ENCODE results near the gene PHACTR4. TPM values are rescaled to one million over a fixed set of nuclear protein-coding genes. Genes with fewer than 3 reads are reported as not detected.

Gene PHACTR4
- total and polyA plus RNA-seq, 2 of the 8 experiments (the other 6 are each of a cell fraction or from before 2014, with no cell fraction given): 23.7 to 57.8 TPM

GRCh38 chr1:28540651-28541050, 171.1 kb downstream of the PHACTR4 start:
- H3K9ac ChIP-seq (replicated peaks in 1 of 4; ENCODE audit: extremely low read depth in 1 of 4, low read depth in 3 of 4, low read length in 3 of 4): no peak overlapping the region
- 85% methylated on average over 7 of the region's 7 CpGs; no CpG with 5 or more reads in 1 of the 2 experiments for WGBS, 2 experiments (ENCODE audit: extremely low coverage in 1 of 2, insufficient coverage in 1 of 2, insufficient read length in 1 of 2, insufficient replicate concordance in 2 of 2, low coverage in 1 of 2, low lambda C conversion rate in 2 of 2, missing lambda C conversion rate in 1 of 2)

More at GRCh38 chr1:28540651-28541050, 171.1 kb downstream of the PHACTR4 start:
- DNase-seq (ENCODE audit: low read depth in 1 of 2, low spot score in 2 of 2) (no peak), FAIRE-seq (no peak)
- H2AK5ac ChIP-seq (ENCODE audit: low read depth, low read length): no peak overlapping the region
- no peak overlapping the region for H4K8ac ChIP-seq (ENCODE audit: extremely low read depth, insufficient read depth, low read length)
- H2BK12ac ChIP-seq (ENCODE audit: low read depth, low read length): no peak overlapping the region
- no peaks in the 10 kb centered on the region for H3K9me3 ChIP-seq (ENCODE audit: insufficient read depth in 2 of 2, low read depth in 1 of 2, low read length in 1 of 2)
- no peak overlapping the region for H3K23ac ChIP-seq (ENCODE audit: insufficient read length)
- H3K36me3 ChIP-seq (ENCODE audit: control insufficient read depth in 2 of 4, insufficient read depth in 4 of 4, low read length in 3 of 4): peaks cover 20 to 28% (median 27%) of the 10 kb centered on the region in 4 experiments
- H3K79me1 ChIP-seq (ENCODE audit: low read depth, low read length): no peaks in the 10 kb centered on the region
- H3K18ac ChIP-seq (ENCODE audit: extremely low read depth, low read length): no peak overlapping the region
- no peak overlapping the region for H2AFZ ChIP-seq (ENCODE audit: low read length)
- H2BK5ac ChIP-seq (ENCODE audit: low read depth, low read length): no peak overlapping the region
- TF ChIP-seq, protein P1, sequence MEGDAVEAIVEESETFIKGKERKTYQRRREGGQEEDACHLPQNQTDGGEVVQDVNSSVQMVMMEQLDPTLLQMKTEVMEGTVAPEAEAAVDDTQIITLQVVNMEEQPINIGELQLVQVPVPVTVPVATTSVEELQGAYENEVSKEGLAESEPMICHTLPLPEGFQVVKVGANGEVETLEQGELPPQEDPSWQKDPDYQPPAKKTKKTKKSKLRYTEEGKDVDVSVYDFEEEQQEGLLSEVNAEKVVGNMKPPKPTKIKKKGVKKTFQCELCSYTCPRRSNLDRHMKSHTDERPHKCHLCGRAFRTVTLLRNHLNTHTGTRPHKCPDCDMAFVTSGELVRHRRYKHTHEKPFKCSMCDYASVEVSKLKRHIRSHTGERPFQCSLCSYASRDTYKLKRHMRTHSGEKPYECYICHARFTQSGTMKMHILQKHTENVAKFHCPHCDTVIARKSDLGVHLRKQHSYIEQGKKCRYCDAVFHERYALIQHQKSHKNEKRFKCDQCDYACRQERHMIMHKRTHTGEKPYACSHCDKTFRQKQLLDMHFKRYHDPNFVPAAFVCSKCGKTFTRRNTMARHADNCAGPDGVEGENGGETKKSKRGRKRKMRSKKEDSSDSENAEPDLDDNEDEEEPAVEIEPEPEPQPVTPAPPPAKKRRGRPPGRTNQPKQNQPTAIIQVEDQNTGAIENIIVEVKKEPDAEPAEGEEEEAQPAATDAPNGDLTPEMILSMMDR (IDR thresholded peaks at IDR 0.05; ENCODE audit: control extremely low read depth in 1 of 3, insufficient read depth in 1 of 3, low read depth in 1 of 3, low read length in 3 of 3): peak; percentile 20 to 36 (median 30); a peak in 3 of 4 replicates
- TF ChIP-seq JUND (IDR thresholded peaks at IDR 0.05; ENCODE audit: low read length) (no peak), SUZ12 (IDR thresholded peaks at IDR 0.05; ENCODE audit: low read length) (no peak), KDM1A (IDR thresholded peaks at IDR 0.05; ENCODE audit: borderline replicate concordance, low read length) (no peak), ASH2L (IDR thresholded peaks at IDR 0.05; ENCODE audit: low read length) (no peak), GTF2F1 (IDR thresholded peaks at IDR 0.05; ENCODE audit: borderline replicate concordance, low read depth, low read length) (no peak), RAD21 (IDR thresholded peaks at IDR 0.05 in 1 of 2, conservative IDR thresholded peaks at IDR 0.05 in 1 of 2; ENCODE audit: low read depth in 2 of 2, low read length in 2 of 2) (peak in 1 of 2 experiments; percentile 23; a peak in 1 of 4 replicates)
- TF ChIP-seq, protein P2, sequence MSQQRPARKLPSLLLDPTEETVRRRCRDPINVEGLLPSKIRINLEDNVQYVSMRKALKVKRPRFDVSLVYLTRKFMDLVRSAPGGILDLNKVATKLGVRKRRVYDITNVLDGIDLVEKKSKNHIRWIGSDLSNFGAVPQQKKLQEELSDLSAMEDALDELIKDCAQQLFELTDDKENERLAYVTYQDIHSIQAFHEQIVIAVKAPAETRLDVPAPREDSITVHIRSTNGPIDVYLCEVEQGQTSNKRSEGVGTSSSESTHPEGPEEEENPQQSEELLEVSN (IDR thresholded peaks at IDR 0.05): peak; percentile 56; the same call in 1 of the 2 replicates
- no peak overlapping the region for H3K4ac ChIP-seq (replicated peaks; ENCODE audit: insufficient read length, low read depth, low read length)
- no peaks in the 10 kb centered on the region for H3K23me2 ChIP-seq (ENCODE audit: low read depth, low read length)
- H3K4me3 ChIP-seq (ENCODE audit: extremely low read depth in 1 of 4, insufficient read depth in 2 of 4, low read depth in 3 of 4, low read length in 4 of 4): no peak overlapping the region
- H3K4me2 ChIP-seq (ENCODE audit: insufficient read depth in 1 of 2, low read depth in 2 of 2, low read length in 2 of 2): no peak overlapping the region
- H4K20me1 ChIP-seq (replicated peaks in 1 of 2; ENCODE audit: control insufficient read depth in 1 of 2, insufficient read depth in 2 of 2, low read length in 2 of 2): no peaks in the 10 kb centered on the region
- ChIA-PET CTCF (ENCODE audit: partially characterized antibody) (interaction anchor here (0.7 to 2.1 kb wide), 6 partner anchors 10 to 64 kb away, joined by 3 to 8 read pairs (median 3); partner anchors contain the start of gene TRNAU1AP), POLR2A (ENCODE audit: partially characterized antibody) (interaction anchor here (0.6 to 9.6 kb wide), 14 partner anchors 10 to 144 kb away, joined by 3 to 118 read pairs (median 6); partner anchors contain the start of gene TRNAU1AP)
- H2BK20ac ChIP-seq (ENCODE audit: low read length): no peak overlapping the region
- no peak overlapping the region for H3K56ac ChIP-seq (replicated peaks; ENCODE audit: insufficient read length, low read depth, low read length)
- no peak overlapping the region for H3K27ac ChIP-seq (ENCODE audit: low read depth, low read length)
- no peak overlapping the region for H2BK120ac ChIP-seq (replicated peaks; ENCODE audit: low read depth, low read length)
- H4K5ac ChIP-seq (ENCODE audit: insufficient read length, low read depth, low read length): no peak overlapping the region
- no peaks in the 10 kb centered on the region for H3K4me1 ChIP-seq (replicated peaks in 1 of 4; ENCODE audit: control insufficient read depth in 3 of 4, insufficient read depth in 4 of 4, low read length in 3 of 4)
- H3K27me3 ChIP-seq (replicated peaks in 1 of 4; ENCODE audit: control insufficient read depth in 3 of 4, extremely low read depth in 1 of 4, insufficient read depth in 3 of 4, low read length in 3 of 4): no peaks in the 10 kb centered on the region; a peak in 1 of 7 replicates
- no peak overlapping the region for H2BK15ac ChIP-seq (ENCODE audit: low read length)
- no peak overlapping the region for H3K14ac ChIP-seq (ENCODE audit: insufficient read length)
- no peak overlapping the region for H4K91ac ChIP-seq (replicated peaks; ENCODE audit: insufficient read length, low read length)
- no peaks in the 10 kb centered on the region for H3K79me2 ChIP-seq (ENCODE audit: control insufficient read depth in 1 of 2, insufficient read depth in 2 of 2, low read length in 2 of 2)

Measured in H1 (cell line).